GM12891 (cell line): Measurements from ENCODE around the gene BDNF.

Source experiments
- PAX5 ChIP-seq: IDR thresholded peaks from 2 replicates; pipeline ENCODE4 v1.6.1; 2011; ENCODE audit warnings: low read length, moderate library complexity, mild to moderate bottlenecking; ENCODE audit not compliant: insufficient read depth, severe bottlenecking
- POLR2A ChIP-seq: IDR thresholded peaks from 2 replicates; pipeline ENCODE4 v1.6.1; 2011; ENCODE audit warnings: low read depth, low read length, control low read depth
- POLR2AphosphoS5 ChIP-seq: IDR thresholded peaks from 2 replicates; pipeline ENCODE4 v1.6.1; 2011; ENCODE audit warnings: low read depth, low read length, control low read depth
- POU2F2 ChIP-seq: IDR thresholded peaks from 2 replicates; pipeline ENCODE4 v1.6.1; 2011; ENCODE audit warnings: low read depth, mild to moderate bottlenecking, control low read depth, low read length, moderate library complexity
- SPI1 ChIP-seq: IDR thresholded peaks from 2 replicates; pipeline ENCODE4 v1.6.1; 2011; ENCODE audit warnings: low read depth, low read length, control low read depth
- TAF1 ChIP-seq: IDR thresholded peaks from 2 replicates; pipeline ENCODE4 v1.6.1; 2011; ENCODE audit warnings: low read depth, low read length, control low read depth

- TF ChIP-seq POLR2AphosphoS5 (no peak), POLR2A (no peak), SPI1 (no peak), TAF1 (no peak), PAX5 (no peak), POU2F2 (no peak)
Measured at GRCh38 chr11:27703481-27703880, 3.2 kb upstream of the BDNF start.
